H1 (cell line): ENCODE data around the gene ITGB4. TPM values are rescaled to one million over a fixed set of nuclear protein-coding genes. Genes with fewer than 3 reads are reported as not detected.

ENCODE experiments used
- CTCF ChIA-PET: fragments of 300-600 bp; sonication (Branson Sonifier 250); formaldehyde crosslinking; loops from one replicate; lab custom pipeline; 2021; ENCODE audit not compliant: partially characterized antibody; lab: Charles Lee
- POLR2A ChIA-PET: fragments of 300-600 bp; sonication (Branson Sonifier 250); formaldehyde crosslinking; loops from one replicate; lab custom pipeline; 2021; ENCODE audit warnings: inconsistent platforms; ENCODE audit not compliant: partially characterized antibody; lab: Charles Lee
- DNase-seq, 2 experiments: peaks; one replicate each; pipeline versions ENCODE4 v3.0.0 to v3.0.0-alpha.2; 2010 to 2022; ENCODE audit warnings: low spot score in 2 of 2, low read depth in 1 of 2, mixed read lengths in 1 of 2
- FAIRE-seq: peaks from 2 replicates; lab custom pipeline; 2011; peaks lifted over from hg19 to GRCh38; lab: Jason Lieb, UNC
- H2AFZ ChIP-seq: 2 replicates; pipeline ENCODE4 v1.8.1; 2012; ENCODE audit warnings: low read length, inconsistent platforms
- H2AK5ac ChIP-seq: 2 replicates; pipeline ENCODE4 v1.6.1; 2013; ENCODE audit warnings: low read depth, low read length
- H2BK120ac ChIP-seq: replicated peaks from 2 replicates; pipeline ENCODE3; 2013; ENCODE audit warnings: low read depth, low read length, inconsistent platforms
- H2BK12ac ChIP-seq: 2 replicates; pipeline ENCODE4 v1.6.1; 2013; ENCODE audit warnings: low read depth, low read length
- H2BK15ac ChIP-seq: 2 replicates; pipeline ENCODE4 v1.6.1; 2013; ENCODE audit warnings: low read length
- H2BK20ac ChIP-seq: 2 replicates; pipeline ENCODE4 v1.6.1; 2013; ENCODE audit warnings: low read length
- H2BK5ac ChIP-seq: 2 replicates; pipeline ENCODE4 v1.6.1; 2013; ENCODE audit warnings: low read depth, low read length
- H3K14ac ChIP-seq: 2 replicates; pipeline ENCODE4 v1.6.1; 2013; ENCODE audit warnings: inconsistent platforms; ENCODE audit not compliant: insufficient read length
- H3K18ac ChIP-seq: 2 replicates; pipeline ENCODE4 v1.6.1; 2013; ENCODE audit warnings: low read length; ENCODE audit errors: extremely low read depth
- H3K23ac ChIP-seq: 2 replicates; pipeline ENCODE4 v1.6.1; 2013; ENCODE audit warnings: inconsistent platforms; ENCODE audit not compliant: insufficient read length
- H3K23me2 ChIP-seq: 2 replicates; pipeline ENCODE4 v1.6.1; 2013; ENCODE audit warnings: low read depth, low read length
- H3K27ac ChIP-seq: 2 replicates; pipeline ENCODE4 v1.6.1; 2011; ENCODE audit warnings: low read depth, low read length, inconsistent platforms
- H3K27me3 ChIP-seq, 4 experiments: replicated peaks in 1 of 4; 1 replicate in 1 of 4; 2 replicates in 3 of 4; pipeline versions ENCODE4 v1.6.1 to v1.8.1; 2011 to 2013; ENCODE audit warnings: low read length in 3 of 4, mild to moderate bottlenecking in 3 of 4, inconsistent platforms in 2 of 4, mixed read lengths in 2 of 4, moderate library complexity in 1 of 4; ENCODE audit not compliant: control insufficient read depth in 3 of 4, insufficient read depth in 3 of 4; ENCODE audit errors: extremely low read depth in 1 of 4
- H3K36me3 ChIP-seq, 4 experiments: 2 replicates each; pipeline versions ENCODE4 v1.6.1 to v1.8.1; 2011 to 2013; ENCODE audit warnings: mild to moderate bottlenecking in 4 of 4, low read length in 3 of 4, moderate library complexity in 2 of 4, control low read depth in 1 of 4, inconsistent platforms in 1 of 4; ENCODE audit not compliant: insufficient read depth in 4 of 4, control insufficient read depth in 2 of 4
- H3K4ac ChIP-seq: replicated peaks from 2 replicates; pipeline ENCODE3; 2013; ENCODE audit warnings: low read length, low read depth, mixed read lengths, inconsistent platforms; ENCODE audit not compliant: insufficient read length
- H3K4me1 ChIP-seq, 4 experiments: replicated peaks in 1 of 4; 1 replicate in 1 of 4; 2 replicates in 3 of 4; pipeline versions ENCODE4 v1.6.1 to v1.8.1; 2011 to 2013; ENCODE audit warnings: low read length in 3 of 4, inconsistent platforms in 2 of 4, mixed read lengths in 1 of 4; ENCODE audit not compliant: insufficient read depth in 4 of 4, control insufficient read depth in 3 of 4
- H3K4me2 ChIP-seq, 2 experiments: 2 replicates each; pipeline versions ENCODE4 v1.6.1 to v1.8.1; 2011 to 2013; ENCODE audit warnings: low read depth in 2 of 2, low read length in 2 of 2, control low read depth in 1 of 2, inconsistent platforms in 1 of 2, mild to moderate bottlenecking in 1 of 2; ENCODE audit not compliant: insufficient read depth in 1 of 2
- H3K4me3 ChIP-seq, 4 experiments: fragments of 200-600, 300-600 bp in 1 of 4; sonication (generic), shearing (Covaris generic), sonication (Bioruptor Twin) in 1 of 4; 2 replicates each; pipeline versions ENCODE4 v1.5.1 to v1.8.1; 2011 to 2016; ENCODE audit warnings: low read length in 4 of 4, low read depth in 3 of 4, control low read depth in 2 of 4, inconsistent platforms in 2 of 4, mild to moderate bottlenecking in 2 of 4, mixed read lengths in 1 of 4, moderate library complexity in 1 of 4; ENCODE audit not compliant: insufficient read depth in 2 of 4; ENCODE audit errors: extremely low read depth in 1 of 4
- H3K56ac ChIP-seq: replicated peaks from 2 replicates; pipeline ENCODE3; 2013; ENCODE audit warnings: low read depth, mild to moderate bottlenecking, mixed read lengths, low read length, inconsistent platforms; ENCODE audit not compliant: insufficient read length
- H3K79me1 ChIP-seq: 2 replicates; pipeline ENCODE4 v1.6.1; 2013; ENCODE audit warnings: low read depth, low read length, control low read depth
- H3K79me2 ChIP-seq, 2 experiments: 2 replicates each; pipeline versions ENCODE4 v1.6.1 to v1.8.1; 2012 to 2013; ENCODE audit warnings: low read length in 2 of 2, mild to moderate bottlenecking in 2 of 2, inconsistent platforms in 1 of 2; ENCODE audit not compliant: insufficient read depth in 2 of 2, control insufficient read depth in 1 of 2
- H3K9ac ChIP-seq, 4 experiments: replicated peaks in 1 of 4; 1 replicate in 1 of 4; 2 replicates in 3 of 4; pipeline versions ENCODE4 v1.6.1 to v1.8.1; 2011 to 2013; ENCODE audit warnings: low read depth in 3 of 4, low read length in 3 of 4, control low read depth in 2 of 4, mild to moderate bottlenecking in 2 of 4, moderate library complexity in 2 of 4, inconsistent platforms in 1 of 4; ENCODE audit errors: extremely low read depth in 1 of 4
- H3K9me3 ChIP-seq, 2 experiments: 2 replicates each; pipeline versions ENCODE4 v1.6.1 to v1.8.1; 2012 to 2013; ENCODE audit warnings: mild to moderate bottlenecking in 2 of 2, moderate library complexity in 2 of 2, control low read depth in 1 of 2, inconsistent platforms in 1 of 2, low read depth in 1 of 2, low read length in 1 of 2, mixed read lengths in 1 of 2; ENCODE audit not compliant: insufficient read depth in 2 of 2
- H4K20me1 ChIP-seq, 2 experiments: replicated peaks in 1 of 2; 2 replicates each; pipeline versions ENCODE3 to v1.8.1; 2011 to 2013; ENCODE audit warnings: inconsistent platforms in 2 of 2, low read length in 2 of 2, mild to moderate bottlenecking in 1 of 2; ENCODE audit not compliant: insufficient read depth in 2 of 2, control insufficient read depth in 1 of 2
- H4K5ac ChIP-seq: 2 replicates; pipeline ENCODE4 v1.6.1; 2013; ENCODE audit warnings: low read length, low read depth, mixed read lengths, inconsistent platforms; ENCODE audit not compliant: insufficient read length
- H4K8ac ChIP-seq: 2 replicates; pipeline ENCODE4 v1.8.0; 2013; ENCODE audit warnings: mild to moderate bottlenecking, moderate library complexity, low read length, inconsistent platforms; ENCODE audit not compliant: insufficient read depth; ENCODE audit errors: extremely low read depth
- H4K91ac ChIP-seq: replicated peaks from 2 replicates; pipeline ENCODE3; 2013; ENCODE audit warnings: low read length, mixed read lengths, inconsistent platforms; ENCODE audit not compliant: insufficient read length
- CBX5 ChIP-seq: fragments of 300-800, 300-1000 bp; sonication (generic); IDR thresholded peaks from 2 replicates; pipeline ENCODE4 v1.7.1; 2016; ENCODE audit warnings: antibody characterized with exemption, low read length, low read depth
- CTBP2 ChIP-seq: IDR thresholded peaks from 2 replicates; pipeline ENCODE4 v1.7.0; 2011; ENCODE audit warnings: borderline replicate concordance, mild to moderate bottlenecking, moderate library complexity, mixed read lengths, low read length; ENCODE audit not compliant: insufficient read depth, insufficient read length
- GTF2F1 ChIP-seq: IDR thresholded peaks from 2 replicates; pipeline ENCODE4 v1.6.1; 2012; ENCODE audit warnings: low read depth, low read length, improper control_type of control experiment, borderline replicate concordance
- HDAC6 ChIP-seq: IDR thresholded peaks from one replicate; pipeline ENCODE4 v1.7.1; 2012; ENCODE audit warnings: low read depth, mild to moderate bottlenecking, inconsistent platforms, low read length, moderate library complexity
- KDM4A ChIP-seq: IDR thresholded peaks from one replicate; pipeline ENCODE4 v1.7.1; 2012; ENCODE audit warnings: low read depth, mild to moderate bottlenecking, moderate library complexity, low read length, inconsistent platforms; ENCODE audit not compliant: severe bottlenecking
- KDM5A ChIP-seq: fragments of 200-600 bp; IDR thresholded peaks from 2 replicates; pipeline ENCODE4 v1.7.1; 2012; ENCODE audit warnings: mild to moderate bottlenecking, low read length, inconsistent platforms, mixed read lengths
- RFX5 ChIP-seq: IDR thresholded peaks from 2 replicates; pipeline ENCODE4 v1.6.1; 2011; ENCODE audit warnings: low read depth, low read length, improper control_type of control experiment, borderline replicate concordance
- SIRT6 ChIP-seq: IDR thresholded peaks from one replicate; pipeline ENCODE4 v1.7.1; 2012; ENCODE audit warnings: low read length, inconsistent platforms
- SUZ12 ChIP-seq: fragments of 200-600 bp; sonication (generic); IDR thresholded peaks from 2 replicates; pipeline ENCODE4 v1.6.1; 2012; ENCODE audit warnings: mild to moderate bottlenecking, inconsistent platforms, low read length, moderate library complexity, mixed read lengths
- WGBS, 2 experiments: shearing (Covaris generic) in 1 of 2; methylation state at CpG; one replicate each; pipeline versions ENCODE4 v1.1.6 to v1.1.7; 2013 to 2015; ENCODE audit warnings: low lambda C conversion rate in 2 of 2, mixed read lengths in 2 of 2, inconsistent platforms in 1 of 2, low coverage in 1 of 2, missing lambda C conversion rate in 1 of 2; ENCODE audit not compliant: insufficient replicate concordance in 2 of 2, insufficient coverage in 1 of 2, insufficient read length in 1 of 2; ENCODE audit errors: extremely low coverage in 1 of 2, missing lambda C conversion rate in 1 of 2; 5-methylcytosine and 5-hydroxymethylcytosine counted together
- polyA plus RNA-seq, 7 experiments: library from polyadenylated mRNA; depleted of rRNA in 3 of 7; stranded (reverse) in 5 of 7; unstranded in 2 of 7; fragments of >200 nt in 5 of 7; fragments of 200-250 nt in 2 of 7; gene quantifications; 1 replicate in 5 of 7; 2 replicates in 1 of 7; 4 replicates in 1 of 7; pipeline versions ENCODE4 v1.2.1 to v1.2.3, GENCODE V29; 2011 to 2013; ENCODE audit warnings: missing spikeins in 2 of 7, mixed read lengths in 2 of 7
- total RNA-seq: library from RNA; stranded (reverse); fragmentation: NEBNext Ultra II Directional; extraction: Animal tissue kit (Norgen Biotek cat#: 25700); gene quantifications from 2 replicates; pipeline ENCODE4 v1.2.1, GENCODE V29; 2021
- TF ChIP-seq, protein P1 (sequence below): IDR thresholded peaks from 2 replicates; pipeline ENCODE4 v1.6.1; 2012; ENCODE audit warnings: inconsistent platforms
- TF ChIP-seq, protein P2 (sequence below): IDR thresholded peaks from 2 replicates; pipeline ENCODE4 v1.6.1; 2011; ENCODE audit warnings: low read length, improper control_type of control experiment

Gene ITGB4
- total and polyA plus RNA-seq, 2 of the 8 experiments (the other 6 are each of a cell fraction or from before 2014, with no cell fraction given): 5.2 to 5.6 TPM

DNA sequence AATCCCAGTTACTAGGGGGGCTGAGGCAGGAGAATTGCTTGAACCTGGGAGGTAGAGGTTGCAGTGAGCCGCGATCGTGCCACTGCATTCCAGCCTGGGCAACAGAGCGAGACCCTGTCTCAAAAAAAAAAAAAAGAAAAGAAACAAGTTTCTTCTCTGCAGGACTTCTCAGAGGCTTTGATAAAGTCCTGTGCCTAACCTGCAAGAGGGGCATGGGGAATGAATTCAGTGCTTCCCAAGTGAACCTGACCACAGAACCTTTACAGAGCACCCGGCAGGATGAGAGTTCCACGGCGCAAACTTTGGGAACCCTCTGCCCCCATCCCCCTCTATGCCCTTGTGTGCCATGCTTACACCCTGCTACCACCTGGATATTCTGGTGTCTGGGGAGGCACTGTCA is 17.9 kb downstream of the ITGB4 start:
- Histone ChIP-seq H4K91ac (no peak overlapping the region), H3K56ac (no peak overlapping the region), H3K79me1 (no peaks in the 10 kb centered on the region), H3K9me3 (no peaks in the 10 kb centered on the region), H3K14ac (no peak overlapping the region), H4K5ac (no peak overlapping the region), H3K4me3 (no peak overlapping the region), H3K23ac (no peak overlapping the region), H2BK20ac (no peak overlapping the region), H3K4me2 (no peak overlapping the region), H3K36me3 (no peaks in the 10 kb centered on the region), H4K20me1 (peaks cover 0 to 2% of the 10 kb centered on the region in 2 experiments), H3K4ac (no peak overlapping the region), H2BK12ac (no peak overlapping the region), H2AK5ac (no peak overlapping the region), H3K23me2 (no peaks in the 10 kb centered on the region), H2BK120ac (no peak overlapping the region), H3K4me1 (no peaks in the 10 kb centered on the region), H2BK15ac (no peak overlapping the region), H3K27ac (no peak overlapping the region; the same call in 1 of the 2 replicates), H4K8ac (no peak overlapping the region), H3K18ac (no peak overlapping the region), H2BK5ac (no peak overlapping the region), H3K27me3 (no peaks in the 10 kb centered on the region), H2AFZ (no peak overlapping the region), H3K9ac (no peak overlapping the region), H3K79me2 (no peaks in the 10 kb centered on the region)
- WGBS, 2 experiments: 96% methylated on average over 7 of the region's 7 CpGs; no CpG with 5 or more reads in 1 of the 2 experiments
- POLR2A ChIA-PET: interaction anchor here (0.7 to 1.5 kb wide), 2 partner anchors 12 to 13 kb away, joined by 3 read pairs; no protein-coding TSS in a partner anchor
- FAIRE-seq (no peak), DNase-seq (no peak)
- TF ChIP-seq CTBP2 (no peak), SUZ12 (no peak), KDM5A (no peak), GTF2F1 (no peak), KDM4A (no peak), CBX5 (no peak), SIRT6 (no peak), HDAC6 (no peak), RFX5 (no peak)
- TF ChIP-seq, protein P1, sequence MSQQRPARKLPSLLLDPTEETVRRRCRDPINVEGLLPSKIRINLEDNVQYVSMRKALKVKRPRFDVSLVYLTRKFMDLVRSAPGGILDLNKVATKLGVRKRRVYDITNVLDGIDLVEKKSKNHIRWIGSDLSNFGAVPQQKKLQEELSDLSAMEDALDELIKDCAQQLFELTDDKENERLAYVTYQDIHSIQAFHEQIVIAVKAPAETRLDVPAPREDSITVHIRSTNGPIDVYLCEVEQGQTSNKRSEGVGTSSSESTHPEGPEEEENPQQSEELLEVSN: no peak
- TF ChIP-seq, protein P2, sequence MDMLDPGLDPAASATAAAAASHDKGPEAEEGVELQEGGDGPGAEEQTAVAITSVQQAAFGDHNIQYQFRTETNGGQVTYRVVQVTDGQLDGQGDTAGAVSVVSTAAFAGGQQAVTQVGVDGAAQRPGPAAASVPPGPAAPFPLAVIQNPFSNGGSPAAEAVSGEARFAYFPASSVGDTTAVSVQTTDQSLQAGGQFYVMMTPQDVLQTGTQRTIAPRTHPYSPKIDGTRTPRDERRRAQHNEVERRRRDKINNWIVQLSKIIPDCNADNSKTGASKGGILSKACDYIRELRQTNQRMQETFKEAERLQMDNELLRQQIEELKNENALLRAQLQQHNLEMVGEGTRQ: no peak
- TF ChIP-seq, all 59 proteins: peak for 0
- CTCF ChIA-PET: interaction anchor here (0.6 to 12.3 kb wide), 13 partner anchors 9 to 634 kb away, joined by 3 to 312 read pairs (median 5); partner anchors contain the start of genes ITGB4 and SMIM5
